GM12875 (cell line): Measurements from ENCODE around the gene GNGT2.

Source experiments
- H3K4me3 ChIP-seq: one replicate; pipeline ENCODE4 v1.5.1; 2011; ENCODE audit warnings: low read depth, low read length, control low read depth
- CTCF ChIP-seq: IDR thresholded peaks from 2 replicates; pipeline ENCODE4 v1.5.1; 2011; ENCODE audit warnings: low read depth, mild to moderate bottlenecking, control low read depth, inconsistent platforms, low read length, moderate library complexity, borderline replicate concordance; ENCODE audit not compliant: insufficient read depth

GNGT2 gene

GRCh38 chr17:49216953-49217650 is 6.7 kb upstream of the GNGT2 start:
- no peak overlapping the region for H3K4me3 ChIP-seq
- no peak for TF ChIP-seq CTCF

- TF ChIP-seq CTCF: no peak
- no peak overlapping the region for H3K4me3 ChIP-seq
Measured at GRCh38 chr17:49216482-49216881, 6.1 kb upstream of the GNGT2 start.

- peak overlapping the region; percentile 87 for H3K4me3 ChIP-seq
- no peak for TF ChIP-seq CTCF
Measured at GRCh38 chr17:49214676-49215360, 4.4 kb upstream of the GNGT2 start.

- TF ChIP-seq CTCF: no peak
- H3K4me3 ChIP-seq: peak overlapping the region; percentile 87
Measured at GRCh38 chr17:49213847-49214246, 3.5 kb upstream of the GNGT2 start.

- peak overlapping the region; percentile 87 for H3K4me3 ChIP-seq
- TF ChIP-seq CTCF: no peak
Measured at GRCh38 chr17:49213399-49213798, 3.0 kb upstream of the GNGT2 start.

- no peak overlapping the region for H3K4me3 ChIP-seq
- TF ChIP-seq CTCF: no peak
Measured at GRCh38 chr17:49209061-49209571, 1.3 kb downstream of the GNGT2 start.

GRCh38 chr17:49204516-49204915 is 5.9 kb downstream of the GNGT2 start:
- no peak overlapping the region for H3K4me3 ChIP-seq
- no peak for TF ChIP-seq CTCF
